ENCODE results near the gene VARS2.
"Not testable (repeated sequence)": the region's sequence is repeated elsewhere in the genome, so short reads cannot be mapped to it uniquely, and the experiment has no call there.

- TF ChIP-seq, protein P1, sequence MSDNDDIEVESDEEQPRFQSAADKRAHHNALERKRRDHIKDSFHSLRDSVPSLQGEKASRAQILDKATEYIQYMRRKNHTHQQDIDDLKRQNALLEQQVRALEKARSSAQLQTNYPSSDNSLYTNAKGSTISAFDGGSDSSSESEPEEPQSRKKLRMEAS (IDR thresholded peaks at IDR 0.05; ENCODE audit: insufficient read depth, insufficient read length) = not testable (repeated sequence)
- TF ChIP-seq, protein P2, sequence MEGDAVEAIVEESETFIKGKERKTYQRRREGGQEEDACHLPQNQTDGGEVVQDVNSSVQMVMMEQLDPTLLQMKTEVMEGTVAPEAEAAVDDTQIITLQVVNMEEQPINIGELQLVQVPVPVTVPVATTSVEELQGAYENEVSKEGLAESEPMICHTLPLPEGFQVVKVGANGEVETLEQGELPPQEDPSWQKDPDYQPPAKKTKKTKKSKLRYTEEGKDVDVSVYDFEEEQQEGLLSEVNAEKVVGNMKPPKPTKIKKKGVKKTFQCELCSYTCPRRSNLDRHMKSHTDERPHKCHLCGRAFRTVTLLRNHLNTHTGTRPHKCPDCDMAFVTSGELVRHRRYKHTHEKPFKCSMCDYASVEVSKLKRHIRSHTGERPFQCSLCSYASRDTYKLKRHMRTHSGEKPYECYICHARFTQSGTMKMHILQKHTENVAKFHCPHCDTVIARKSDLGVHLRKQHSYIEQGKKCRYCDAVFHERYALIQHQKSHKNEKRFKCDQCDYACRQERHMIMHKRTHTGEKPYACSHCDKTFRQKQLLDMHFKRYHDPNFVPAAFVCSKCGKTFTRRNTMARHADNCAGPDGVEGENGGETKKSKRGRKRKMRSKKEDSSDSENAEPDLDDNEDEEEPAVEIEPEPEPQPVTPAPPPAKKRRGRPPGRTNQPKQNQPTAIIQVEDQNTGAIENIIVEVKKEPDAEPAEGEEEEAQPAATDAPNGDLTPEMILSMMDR (IDR thresholded peaks at IDR 0.05; ENCODE audit: extremely low read depth in 1 of 2, insufficient read depth in 1 of 2, low read depth in 1 of 2, low read length in 2 of 2) = not testable (repeated sequence)
- not testable (repeated sequence) for TF ChIP-seq POLR2AphosphoS5 (IDR thresholded peaks at IDR 0.05; ENCODE audit: insufficient read depth, low read depth, low read length); POLR2A (IDR thresholded peaks at IDR 0.05; ENCODE audit: low read depth, low read length); EZH2 (IDR thresholded peaks at IDR 0.05; ENCODE audit: borderline replicate concordance, low read depth, low read length, severe bottlenecking)
These were observed 44.7 kb upstream of the VARS2 start for GRCh38 chr6:30869241-30869749.
